Left forelimb (tissue), 1 donor: ENCODE data around the gene SLCO2A1.

Experiments used
- DNase-seq: peaks from one replicate; pipeline ENCODE4 v3.0.0-alpha.2; 2018; ENCODE audit warnings: low spot score

SLCO2A1 gene

GRCh38 chr3:134034005-134034785, 4.5 kb upstream of the SLCO2A1 start:
- DNase-seq: no peak

GRCh38 chr3:134033315-134033996, 3.7 kb upstream of the SLCO2A1 start:
- no peak for DNase-seq

GRCh38 chr3:134031348-134031915, 1.7 kb upstream of the SLCO2A1 start:
- no peak for DNase-seq

DNA sequence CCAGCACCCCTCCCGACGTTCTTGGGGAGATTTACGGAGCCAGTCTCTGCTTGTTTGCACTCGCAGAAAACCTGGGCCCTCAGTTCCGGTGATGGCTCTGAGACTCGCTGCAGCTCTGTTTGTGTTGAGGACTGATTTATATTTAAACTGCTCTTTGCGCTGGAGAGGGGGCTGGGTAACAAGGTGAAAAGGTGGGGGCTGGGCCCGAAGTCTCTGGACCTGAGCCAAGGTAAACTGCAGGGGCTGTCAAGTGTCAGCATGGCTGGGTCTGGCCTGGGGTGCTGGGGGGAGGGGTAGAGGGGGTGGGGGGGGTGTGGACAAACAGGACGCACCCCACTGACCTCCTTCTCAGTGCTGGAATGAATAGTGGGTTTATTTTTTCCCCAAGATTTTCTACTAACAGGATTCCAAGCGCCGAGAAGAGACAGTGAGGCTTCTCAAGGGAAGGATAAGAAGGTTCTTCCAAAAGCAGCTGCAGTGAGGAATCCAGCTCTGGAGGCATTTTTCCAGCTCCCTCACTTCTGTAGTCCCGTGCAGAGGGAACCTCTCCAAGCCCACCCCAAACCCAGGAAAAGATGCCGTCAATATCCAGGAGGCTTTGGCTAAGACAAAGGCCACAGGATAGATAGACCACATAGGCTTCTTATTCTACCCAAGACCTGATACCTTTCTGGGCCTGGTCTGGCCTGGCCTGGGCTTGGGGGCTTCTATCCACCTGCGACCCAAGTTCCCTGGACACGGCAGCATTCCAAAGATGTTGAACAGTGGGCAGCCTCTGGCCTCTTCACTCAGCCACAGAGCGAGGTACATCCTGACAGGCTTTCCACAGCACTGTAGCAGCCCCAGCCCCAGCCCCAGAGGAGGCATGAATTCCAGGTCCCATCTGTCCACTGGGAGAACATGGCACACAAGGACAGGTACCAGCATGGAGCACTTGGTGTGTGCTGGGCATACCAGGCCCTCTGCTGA, 938 bp upstream of the SLCO2A1 start:
- no peak for DNase-seq

GRCh38 chr3:134029256-134029733, 430 bp downstream of the SLCO2A1 start:
- DNase-seq: no peak

DNA sequence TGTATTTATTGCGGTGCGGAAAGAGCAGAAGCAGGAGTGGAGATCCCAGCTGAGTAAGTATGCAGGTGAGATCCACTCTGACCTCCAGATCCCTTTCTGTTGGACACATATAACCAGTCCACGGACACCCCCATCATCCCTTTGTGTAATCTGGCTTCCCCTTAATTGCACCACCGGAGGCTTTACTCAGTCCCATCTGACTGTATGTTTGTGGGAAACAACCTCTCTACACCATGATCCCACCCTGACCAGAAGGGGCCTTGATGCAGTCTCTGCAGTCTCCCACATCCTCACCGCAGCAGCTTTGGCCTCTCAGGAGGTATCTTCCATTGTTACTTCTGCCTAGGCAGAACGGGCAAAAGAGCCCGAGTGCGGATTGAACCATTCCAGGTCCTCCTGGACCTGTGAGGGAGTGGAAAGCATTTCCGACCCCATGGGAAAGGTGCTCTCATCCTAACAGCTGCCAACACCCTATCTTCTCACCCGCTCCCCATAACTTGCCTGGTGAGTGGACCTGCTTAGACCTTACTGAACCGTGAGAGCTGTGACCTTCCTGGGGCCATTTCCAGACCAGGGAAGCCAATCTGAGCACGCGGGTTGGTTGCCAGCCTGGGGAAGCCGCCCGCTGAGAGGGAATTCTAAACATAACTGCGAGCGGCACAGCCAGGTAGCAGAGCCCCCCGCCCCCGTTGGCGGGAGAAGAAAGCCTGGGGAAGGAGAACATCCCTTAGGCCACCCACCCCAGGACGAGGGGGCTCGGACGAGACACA, 1.1 kb downstream of the SLCO2A1 start:
- DNase-seq: no peak

- DNase-seq: no peak
Measured at GRCh38 chr3:134027631-134028030, 2.1 kb downstream of the SLCO2A1 start.

GRCh38 chr3:134020135-134020680, 9.5 kb downstream of the SLCO2A1 start:
- peak; percentile 36 for DNase-seq

DNA sequence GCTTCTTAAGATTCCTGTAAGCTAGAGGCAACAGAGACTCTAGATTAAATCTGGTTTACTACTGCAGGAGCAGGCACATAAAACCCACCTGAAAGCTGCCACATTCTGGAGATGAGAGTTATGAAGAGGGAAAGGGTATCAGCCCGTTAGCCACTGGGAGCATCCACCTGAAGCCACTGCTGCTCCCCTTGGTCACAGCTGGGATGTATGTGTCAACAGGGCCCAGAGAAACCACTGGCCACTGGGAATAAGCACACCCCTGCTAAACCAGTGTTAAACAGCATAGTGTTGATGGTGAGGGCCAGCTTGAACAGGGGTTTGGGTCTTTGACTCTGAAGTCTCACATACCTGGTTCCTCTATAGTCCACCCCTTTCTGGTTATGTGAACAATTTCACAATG, 10.9 kb downstream of the SLCO2A1 start:
- no peak for DNase-seq

DNA sequence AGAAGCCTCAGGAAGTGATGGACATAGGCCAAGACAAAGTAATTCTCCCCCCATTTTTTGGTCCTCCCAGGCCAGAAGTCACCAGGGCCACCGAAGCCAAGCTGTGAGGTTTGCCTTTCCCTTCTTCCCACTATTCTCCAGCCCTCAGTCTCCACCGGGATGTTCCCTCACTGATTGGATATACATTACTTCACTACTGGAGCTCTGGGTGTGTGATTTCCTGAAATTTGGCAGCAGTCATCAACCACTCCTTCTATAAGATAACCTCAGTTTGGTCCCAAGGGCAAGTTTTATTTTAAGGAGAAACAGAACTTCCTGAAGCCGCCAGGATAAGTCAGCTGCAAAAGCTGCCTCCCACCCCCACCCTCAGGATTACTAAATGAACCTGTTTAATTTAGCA, 11.3 kb downstream of the SLCO2A1 start:
- no peak for DNase-seq

DNA sequence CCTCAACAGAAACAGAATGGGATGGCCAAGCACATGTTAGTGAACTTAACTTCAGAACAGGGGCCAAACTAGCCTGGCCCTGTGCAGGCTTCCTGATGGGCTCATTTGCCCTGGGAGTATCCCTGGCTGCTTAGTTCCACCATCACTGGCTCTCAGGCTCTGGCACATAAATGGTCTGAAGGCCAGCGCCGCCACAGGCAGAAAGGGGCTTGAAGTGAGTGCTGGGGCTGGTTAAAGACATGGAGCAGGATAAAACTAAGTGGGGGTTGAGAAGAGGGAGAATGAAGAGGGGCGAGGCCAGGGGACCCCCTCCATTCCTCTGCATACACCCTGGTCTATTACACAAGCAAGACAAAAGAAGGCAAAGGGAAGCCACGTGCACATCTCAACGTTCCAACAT, 12.2 kb downstream of the SLCO2A1 start:
- DNase-seq: peak; percentile 33

DNA sequence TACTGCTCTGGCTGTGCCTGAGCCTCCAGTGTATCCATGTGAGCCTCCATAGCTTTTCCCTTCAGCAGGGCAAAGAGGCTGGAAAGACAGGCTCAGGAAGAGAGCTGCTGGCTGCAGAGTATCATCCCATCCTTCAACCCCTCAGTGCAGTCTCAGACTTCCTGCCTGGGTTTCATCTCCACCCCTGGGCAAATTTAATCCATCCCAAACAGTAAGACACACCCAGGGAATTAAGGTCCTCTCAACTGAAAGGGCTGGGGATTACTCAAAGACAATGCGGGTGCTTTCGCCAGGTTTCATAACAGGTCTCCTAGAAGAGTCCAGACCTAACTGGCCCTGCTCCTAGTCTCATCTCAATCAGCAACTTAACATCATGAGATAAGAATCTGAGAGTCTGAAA, 15.5 kb downstream of the SLCO2A1 start:
- DNase-seq: no peak

DNA sequence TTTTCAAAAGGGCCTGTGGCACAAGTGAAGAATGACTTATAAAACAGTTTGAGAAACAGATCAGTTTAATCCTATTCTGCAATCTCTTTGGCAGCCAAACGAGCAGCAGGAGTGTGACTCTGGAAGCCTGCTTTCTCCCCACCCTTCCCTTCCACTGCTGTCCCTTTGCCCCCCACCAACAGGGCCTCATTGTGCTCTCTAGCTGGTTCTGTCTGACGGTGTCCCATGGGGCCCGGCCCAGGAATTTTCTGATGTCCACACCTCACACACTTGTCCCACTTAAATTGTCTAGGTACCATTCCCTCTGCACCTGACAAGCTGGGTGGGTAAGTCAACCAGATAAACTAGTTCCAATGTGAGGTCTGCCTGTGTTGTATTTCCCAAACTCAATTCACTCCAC, 16.4 kb downstream of the SLCO2A1 start:
- DNase-seq: peak; percentile 37

- no peak for DNase-seq
Measured at GRCh38 chr3:134009345-134010000, 20.3 kb downstream of the SLCO2A1 start.

DNA sequence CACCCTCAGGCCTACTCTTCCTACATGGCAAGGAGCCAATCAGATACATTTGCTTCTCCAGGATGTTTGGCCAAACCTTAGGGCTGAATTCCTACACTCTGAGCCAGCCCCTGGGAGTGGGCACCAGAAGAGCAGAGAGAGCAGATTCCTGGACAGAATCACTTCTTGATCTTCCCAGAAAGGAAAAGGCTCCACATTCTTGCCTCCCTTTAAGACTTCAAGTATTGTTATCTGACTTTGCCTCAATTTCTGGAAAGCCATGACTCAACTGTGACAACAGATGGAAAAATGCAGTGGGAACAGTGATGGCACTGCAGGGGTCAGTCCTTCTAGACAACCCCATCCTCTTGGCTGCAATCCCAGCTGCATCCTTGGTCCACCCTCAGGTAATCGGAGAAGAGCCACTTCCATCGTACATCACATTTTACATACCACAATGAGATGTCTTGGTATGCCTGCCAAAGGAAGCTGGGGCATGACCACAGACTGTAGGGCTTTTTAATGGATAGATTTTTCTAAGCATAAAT, 21.0 kb downstream of the SLCO2A1 start:
- no peak for DNase-seq

GRCh38 chr3:134007819-134008218, 21.9 kb downstream of the SLCO2A1 start:
- no peak for DNase-seq

GRCh38 chr3:134004841-134005240, 24.9 kb downstream of the SLCO2A1 start:
- no peak for DNase-seq

- peak; percentile 30 for DNase-seq
Measured at GRCh38 chr3:134003066-134003465, 26.7 kb downstream of the SLCO2A1 start.

- DNase-seq: peak; percentile 20
Measured at GRCh38 chr3:134002306-134002705, 27.4 kb downstream of the SLCO2A1 start.

DNA sequence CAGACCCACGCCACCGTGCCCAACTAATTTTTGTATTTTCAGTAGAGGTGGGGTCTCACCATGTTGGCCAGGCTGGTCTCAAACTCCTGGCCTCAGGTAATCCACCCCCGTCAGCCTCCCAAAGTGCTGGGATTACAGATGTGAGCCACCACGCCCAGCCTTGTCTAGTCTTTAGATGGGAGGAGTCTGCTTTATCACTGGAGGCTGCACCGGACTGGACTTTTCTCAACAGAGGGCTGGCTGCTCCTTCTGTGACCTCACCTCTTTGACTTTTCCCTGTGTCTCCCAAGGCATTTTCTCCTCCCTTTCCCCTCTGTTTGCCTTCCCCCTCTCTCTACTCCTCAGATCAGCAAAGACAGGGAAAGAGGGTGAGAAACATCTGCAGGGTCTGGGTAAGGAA, 28.5 kb downstream of the SLCO2A1 start:
- peak; percentile 31 for DNase-seq
